GM21737 (cell line): Measurements from ENCODE around the gene TLE7.

ENCODE experiments used
- ATAC-seq: cut with Tn5 transposase; IDR thresholded peaks from one replicate; pipeline ENCODE4 v1.9.1; 2021; ENCODE audit warnings: mild to moderate bottlenecking, moderate library complexity; ENCODE audit not compliant: unreplicated experiment

The TLE7 gene

DNA sequence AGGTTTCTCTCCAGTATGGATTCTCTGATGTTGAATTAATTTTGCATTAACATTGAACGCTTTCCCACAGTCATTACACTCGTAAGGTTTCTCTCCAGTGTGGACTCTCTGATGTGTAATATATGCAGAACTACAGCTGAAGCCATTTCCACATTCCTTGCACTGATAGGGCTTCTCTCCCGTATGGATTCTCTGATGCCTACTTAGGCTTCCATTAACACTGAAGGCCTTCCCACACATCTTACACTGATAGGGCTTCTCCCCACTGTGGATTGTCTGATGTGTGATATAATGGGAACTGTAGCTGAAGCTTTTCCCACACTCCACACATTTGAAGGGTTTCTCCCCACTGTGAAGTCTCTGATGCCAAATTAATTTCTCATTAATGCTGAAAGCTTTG is 7.2 kb upstream of the TLE7 start:
- no peak for ATAC-seq

DNA sequence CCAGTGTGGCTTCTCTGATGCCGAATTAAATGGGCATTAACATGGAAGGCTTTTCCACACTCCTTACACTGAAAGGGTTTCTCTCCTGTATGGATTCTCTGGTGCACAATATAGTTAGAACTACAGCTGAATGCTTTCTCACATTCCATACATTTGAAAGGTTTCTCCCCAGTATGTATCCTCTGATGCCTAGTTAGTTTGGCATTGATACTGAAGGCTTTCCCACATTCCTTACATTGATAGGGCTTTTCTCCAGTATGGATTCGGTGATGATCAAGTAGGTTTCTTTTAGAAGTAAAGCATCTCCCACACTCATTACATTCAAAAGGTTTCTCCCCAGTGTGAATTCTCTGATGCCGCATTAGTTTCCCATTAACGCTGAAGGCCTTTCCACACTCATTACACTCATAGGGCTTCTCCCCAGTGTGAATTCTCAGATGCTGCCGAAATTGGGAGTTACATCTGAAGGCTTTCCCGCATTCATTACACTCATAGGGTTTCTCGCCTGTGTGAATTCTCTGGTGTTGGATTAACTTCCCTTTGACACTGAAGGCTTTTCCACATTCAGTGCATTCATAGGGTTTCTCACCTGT is 6.5 kb upstream of the TLE7 start:
- no peak for ATAC-seq

GRCh38 chr16:71443714-71444113 is 1.9 kb upstream of the TLE7 start:
- ATAC-seq, result no peak

- no peak for ATAC-seq
These were observed 355 bp downstream of the TLE7 start for GRCh38 chr16:71441348-71442050.

DNA sequence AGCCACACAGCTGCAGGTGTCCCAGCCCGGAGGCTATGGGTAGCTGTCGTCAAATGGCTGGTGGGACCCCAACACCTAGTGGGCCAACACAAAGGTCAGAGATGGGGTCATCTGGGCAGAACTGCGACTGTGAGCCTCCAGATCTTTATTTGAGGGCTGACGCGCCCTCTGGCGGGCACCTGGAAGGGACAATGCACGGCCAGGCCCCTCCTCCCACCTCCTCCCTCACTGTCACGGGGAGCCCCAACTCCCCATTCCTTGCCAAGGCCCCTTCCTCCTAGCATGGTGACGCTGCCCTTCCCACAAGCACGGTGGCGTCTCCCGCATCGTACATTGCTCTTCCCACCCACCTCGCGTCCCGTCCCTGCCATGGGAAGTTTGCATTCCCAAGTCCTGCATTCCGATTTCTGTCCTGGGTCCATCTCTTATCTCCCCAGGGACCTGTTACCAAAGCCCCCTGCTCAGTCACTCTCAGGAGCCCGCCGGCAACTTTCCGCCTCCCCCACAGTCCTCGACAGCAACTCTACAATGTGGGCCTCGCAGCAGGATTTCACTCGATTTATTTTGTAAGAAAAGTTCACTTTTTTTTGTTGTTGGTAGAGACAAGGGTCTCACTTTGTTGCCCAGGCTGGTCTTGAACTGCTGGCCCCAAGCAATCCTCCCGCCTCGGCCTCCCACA is 1.0 kb downstream of the TLE7 start:
- no peak for ATAC-seq

GRCh38 chr16:71439523-71439922 is 2.3 kb downstream of the TLE7 start:
- ATAC-seq, result no peak

DNA sequence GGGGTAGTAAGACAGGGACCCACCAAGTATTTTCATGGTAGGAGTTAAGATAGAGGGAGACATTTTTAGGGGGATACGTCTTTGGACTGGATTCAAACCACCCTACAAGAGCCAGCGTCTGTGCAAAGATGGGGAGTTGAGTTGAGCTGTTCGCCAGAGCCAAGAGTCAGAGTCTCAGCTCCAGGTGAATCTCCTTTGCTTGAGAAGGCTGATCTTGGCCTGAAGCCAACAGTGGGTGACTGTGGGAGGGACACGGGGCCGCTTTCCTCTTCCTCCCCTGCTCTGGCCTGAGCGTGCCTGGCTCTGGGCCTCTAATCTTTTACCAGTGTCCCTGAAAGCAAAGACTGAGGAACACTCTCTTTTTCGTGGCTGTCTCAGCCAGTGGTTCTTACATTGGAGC is 5.4 kb downstream of the TLE7 start:
- ATAC-seq, result no peak

DNA sequence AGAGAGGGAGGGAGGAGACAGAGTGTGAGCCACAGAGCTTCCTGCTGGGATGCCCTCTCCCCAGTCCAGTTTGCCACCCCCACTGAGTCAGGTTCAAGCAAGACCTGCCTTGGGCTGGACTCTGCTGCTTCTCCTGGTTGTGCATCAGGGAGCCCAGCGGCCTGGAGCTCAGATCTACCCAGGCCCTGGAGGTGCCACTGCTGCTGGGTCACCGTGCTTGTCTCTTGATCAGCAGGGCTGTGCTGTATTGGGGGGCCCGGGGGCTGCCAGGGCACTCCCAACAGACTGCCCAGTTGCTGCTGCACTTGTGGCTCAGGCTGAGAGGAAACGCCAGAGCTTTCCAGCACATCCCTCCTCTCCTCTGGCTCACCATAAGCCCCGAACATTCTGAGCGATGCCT is 8.9 kb downstream of the TLE7 start:
- ATAC-seq, result no peak

GRCh38 chr16:71431991-71432390 is 9.9 kb downstream of the TLE7 start:
- ATAC-seq, result no peak

DNA sequence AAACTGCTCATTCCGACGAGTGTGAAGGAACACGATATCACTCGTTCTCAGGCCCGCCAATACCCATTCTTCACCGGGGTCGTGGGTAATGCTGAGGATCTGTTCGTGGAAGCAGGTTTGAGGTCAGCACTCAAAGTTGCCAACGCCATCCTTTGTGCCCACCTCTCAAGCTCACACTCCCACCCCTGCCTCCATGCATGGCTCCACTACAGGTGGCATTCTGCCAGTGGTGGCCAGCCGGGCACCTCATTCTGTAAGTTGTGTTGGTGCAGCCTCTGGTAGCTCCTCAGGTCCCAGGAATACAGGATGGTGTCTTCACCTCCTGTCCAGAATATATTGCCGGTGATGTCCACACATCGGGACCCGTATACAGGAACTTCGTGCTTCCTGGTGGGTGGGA is 10.7 kb downstream of the TLE7 start:
- ATAC-seq, result no peak

DNA sequence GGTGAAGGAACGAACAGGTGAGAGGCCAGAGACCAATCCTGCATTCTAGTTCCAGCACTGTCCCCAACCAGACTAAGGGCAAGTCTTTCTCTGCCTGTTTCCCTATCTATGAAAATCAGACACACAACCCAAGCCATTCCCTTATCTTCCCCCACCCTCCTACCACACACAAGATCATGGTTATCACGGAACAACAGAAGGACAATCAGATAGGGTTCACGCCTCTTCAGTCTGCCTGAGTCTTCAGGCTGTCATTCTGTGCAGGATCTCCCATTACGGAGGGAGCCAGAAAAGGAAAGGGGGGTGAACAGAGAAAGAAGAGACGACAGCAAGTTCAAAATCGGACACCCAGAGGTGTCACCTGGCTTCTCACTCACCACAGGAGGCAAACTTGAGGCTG is 11.1 kb downstream of the TLE7 start:
- ATAC-seq, result no peak

GRCh38 chr16:71429581-71429980 is 12.3 kb downstream of the TLE7 start:
- ATAC-seq, result no peak

DNA sequence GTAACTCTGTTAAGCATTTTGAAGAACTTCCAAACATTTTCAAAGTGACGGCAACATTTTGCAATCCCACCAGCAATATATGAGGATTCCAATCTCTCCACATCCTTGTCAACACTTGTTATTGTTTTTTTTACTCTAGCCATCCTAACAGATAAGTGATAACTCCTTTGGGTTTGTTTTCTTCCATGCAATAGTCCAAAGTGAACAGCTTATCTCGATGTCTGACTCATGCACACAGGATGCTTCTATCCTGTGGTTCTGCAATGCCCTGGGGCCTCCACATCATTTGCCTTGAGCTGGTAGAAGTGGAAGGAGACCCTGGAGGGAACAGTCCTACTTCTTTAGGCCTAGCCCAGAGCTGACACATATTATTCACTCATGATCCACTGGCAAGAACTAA is 13.0 kb downstream of the TLE7 start:
- no peak for ATAC-seq

GRCh38 chr16:71428385-71428784 is 13.5 kb downstream of the TLE7 start:
- ATAC-seq, result no peak

DNA sequence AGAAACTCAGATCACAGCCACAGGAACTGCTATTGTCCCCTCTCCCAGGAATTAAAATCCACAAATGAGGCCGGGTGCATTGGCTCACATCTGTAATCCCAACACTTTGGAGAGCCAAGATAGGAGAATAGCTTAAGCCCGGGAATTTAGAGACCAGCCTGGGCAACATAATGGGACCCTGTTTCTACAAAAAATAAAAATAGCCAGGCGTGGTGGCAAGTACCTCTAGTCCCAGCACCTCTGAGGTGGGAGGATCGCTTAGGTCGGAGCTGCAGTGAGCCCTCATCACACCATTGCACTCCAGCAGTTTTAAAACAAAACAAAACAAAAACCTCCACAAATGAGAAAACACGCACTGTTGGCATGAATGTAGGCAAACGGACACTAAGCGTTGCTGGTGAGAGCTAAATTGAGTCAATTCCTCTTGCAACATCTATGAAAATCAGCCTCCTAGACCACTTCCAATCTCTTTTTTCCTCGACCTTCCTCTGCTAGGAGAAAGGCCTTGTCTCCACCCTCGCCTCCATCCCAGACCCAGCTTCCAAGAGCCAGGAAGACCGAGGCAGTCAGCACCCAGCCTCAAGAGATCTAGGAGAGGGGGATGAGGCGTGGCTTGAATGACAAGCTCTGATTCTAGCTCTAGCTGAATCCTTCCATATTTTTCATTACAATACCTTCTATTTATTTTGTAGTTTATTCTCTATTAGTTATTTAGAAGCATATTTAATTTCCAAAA is 14.8 kb downstream of the TLE7 start:
- no peak for ATAC-seq

- ATAC-seq, result no peak
These were observed 15.6 kb downstream of the TLE7 start for GRCh38 chr16:71426069-71426879.

GRCh38 chr16:71425746-71426068 is 16.1 kb downstream of the TLE7 start:
- ATAC-seq, result no peak

DNA sequence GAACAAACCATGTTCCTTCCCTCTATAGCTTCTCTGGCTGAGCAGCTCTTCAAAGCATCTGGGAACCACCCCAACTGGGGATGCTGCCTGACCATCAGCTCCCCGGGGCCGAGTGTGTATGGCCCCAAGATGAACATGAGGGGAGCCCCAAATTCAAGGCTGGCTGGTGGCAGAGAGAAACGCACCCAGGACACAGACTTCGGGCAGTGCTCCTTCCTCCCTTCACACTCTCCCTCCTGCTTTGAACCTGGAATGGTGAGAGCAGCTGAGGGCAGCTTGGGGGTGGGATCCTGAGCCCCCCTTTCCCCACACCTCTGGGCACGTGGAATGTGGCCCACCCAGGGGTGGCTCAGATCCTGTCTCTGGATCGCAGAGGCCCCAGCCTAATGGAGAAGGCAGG is 17.2 kb downstream of the TLE7 start:
- ATAC-seq, result no peak

DNA sequence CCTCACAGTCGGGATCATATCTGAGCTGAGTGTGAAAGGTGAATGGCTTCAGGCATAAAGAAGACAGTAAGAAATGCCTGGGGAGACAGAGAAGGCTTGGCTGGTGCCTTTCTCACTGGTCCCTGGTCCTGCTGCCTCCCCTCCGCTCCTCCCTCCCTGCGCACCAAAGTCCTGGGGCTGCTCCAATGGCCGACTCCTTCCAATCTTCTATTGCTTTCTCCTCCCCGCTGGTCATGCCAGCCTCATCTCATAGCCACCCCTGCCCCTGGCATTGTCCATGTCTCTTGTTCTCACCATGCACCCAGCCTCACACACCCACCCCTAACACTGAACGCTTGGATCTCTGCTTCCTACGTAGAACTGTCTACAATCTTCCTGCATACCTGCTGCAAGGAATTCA is 18.0 kb downstream of the TLE7 start:
- ATAC-seq, result no peak

DNA sequence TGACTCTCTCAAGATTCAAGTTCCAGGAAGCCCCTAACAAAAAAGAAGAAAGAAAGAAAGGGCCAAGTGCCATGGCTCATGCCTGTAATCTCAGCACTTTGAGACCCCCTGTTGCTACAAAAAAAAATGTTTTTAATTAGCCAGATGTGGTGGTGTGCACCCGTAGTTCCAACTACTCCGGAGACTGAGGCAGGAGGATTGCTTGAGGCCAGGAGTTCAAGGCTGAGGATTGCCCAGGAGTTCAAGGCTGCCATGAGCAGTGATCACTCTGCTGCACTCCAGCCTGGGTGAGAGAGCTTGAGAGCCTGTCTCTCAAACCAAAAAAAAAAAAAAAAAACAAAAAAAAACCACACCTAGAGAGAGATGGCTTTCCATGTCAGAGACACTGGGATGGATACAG is 18.8 kb downstream of the TLE7 start:
- no peak for ATAC-seq

- no peak for ATAC-seq
These were observed 19.9 kb downstream of the TLE7 start for GRCh38 chr16:71421911-71422310.
